Gastroesophageal sphincter (tissue), 4 donors: ENCODE measurements around the gene C14orf180. TPM values are rescaled to one million over a fixed set of nuclear protein-coding genes. Genes with fewer than 3 reads are reported as not detected.

ENCODE experiments used
- ATAC-seq: fragments of 150-250 bp; one replicate; pipeline ENCODE4 v1.9.1; 2016; ENCODE audit warnings: mild to moderate bottlenecking, moderate library complexity
- H3K27ac ChIP-seq, 4 donors: fragments of 200-600 bp; sonication (generic) in 3 of 4; 1 replicate in 3 of 4; 2 replicates in 1 of 4; pipeline ENCODE4 v1.5.1; 2016 to 2019
- H3K27me3 ChIP-seq: fragments of 200-600 bp; sonication (generic); one replicate; pipeline ENCODE4 v1.5.1; 2019
- H3K36me3 ChIP-seq, 2 donors: fragments of 200-600 bp; sonication (generic); one replicate each; pipeline ENCODE4 v1.5.1; 2019; ENCODE audit warnings: control low read depth in 1 of 2
- H3K4me1 ChIP-seq, 3 donors: fragments of 200-600 bp; sonication (generic); 1 replicate in 2 of 3; 2 replicates in 1 of 3; pipeline ENCODE4 v1.5.1; 2016 to 2019; ENCODE audit warnings: control low read depth in 2 of 3
- H3K4me3 ChIP-seq, 2 donors: fragments of 200-600 bp; sonication (generic); one replicate each; pipeline ENCODE4 v1.5.1; 2019; ENCODE audit warnings: mild to moderate bottlenecking in 1 of 2, moderate library complexity in 1 of 2
- H3K9me3 ChIP-seq, 3 donors: fragments of 200-600 bp; sonication (generic); one replicate each; pipeline ENCODE4 v1.5.1; 2017 to 2019; ENCODE audit warnings: control low read depth in 2 of 3
- EP300 ChIP-seq: sonication (generic); formaldehyde crosslinking; IDR thresholded peaks from one replicate; pipeline ENCODE4 v1.6.1; 2017; ENCODE audit warnings: antibody characterized with exemption, mild to moderate bottlenecking
- POLR2A ChIP-seq, 2 donors: fragments of 450-650 bp; IDR thresholded peaks; one replicate each; pipeline ENCODE4 v1.6.1; 2017; ENCODE audit warnings: antibody characterized with exemption in 2 of 2, mild to moderate bottlenecking in 2 of 2, moderate library complexity in 1 of 2
- POLR2AphosphoS5 ChIP-seq: sonication (generic); formaldehyde crosslinking; IDR thresholded peaks from one replicate; pipeline ENCODE4 v1.6.1; 2017; ENCODE audit warnings: antibody characterized with exemption
- WGBS, 2 donors: methylation state at CpG; one replicate each; pipeline ENCODE4 v1.1.5; 2018; ENCODE audit warnings: low coverage in 1 of 2; 5-methylcytosine and 5-hydroxymethylcytosine counted together
- total RNA-seq, 4 donors: library from RNA; depleted of rRNA; stranded (reverse); fragments of >200 nt; gene quantifications; one replicate each; pipeline ENCODE4 v1.1.0, GENCODE V29; 2016
- TF ChIP-seq, protein P1 (sequence below), 4 experiments: fragments of 200-600 bp in 2 of 4; fragments of 450-650 bp in 2 of 4; sonication (generic) in 1 of 4; IDR thresholded peaks; one replicate each; pipeline ENCODE4 v1.5.1; 2017 to 2019; ENCODE audit warnings: antibody characterized with exemption in 4 of 4, mild to moderate bottlenecking in 2 of 4, moderate library complexity in 2 of 4

The C14orf180 gene
- total RNA-seq, 4 donors from 2014 or later, result 0.54 to 0.78 TPM; not detected in 2

GRCh38 chr14:104598039-104598909 is 18.7 kb downstream of the C14orf180 start:
- WGBS, 2 donors, result 42 to 51% methylated on average over 4 of the region's 28 CpGs
- H3K4me1 ChIP-seq, result no peaks in the 10 kb centered on the region
- no peak overlapping the region for H3K27ac ChIP-seq
- no peaks in the 10 kb centered on the region for H3K9me3 ChIP-seq
- TF ChIP-seq, protein P1, sequence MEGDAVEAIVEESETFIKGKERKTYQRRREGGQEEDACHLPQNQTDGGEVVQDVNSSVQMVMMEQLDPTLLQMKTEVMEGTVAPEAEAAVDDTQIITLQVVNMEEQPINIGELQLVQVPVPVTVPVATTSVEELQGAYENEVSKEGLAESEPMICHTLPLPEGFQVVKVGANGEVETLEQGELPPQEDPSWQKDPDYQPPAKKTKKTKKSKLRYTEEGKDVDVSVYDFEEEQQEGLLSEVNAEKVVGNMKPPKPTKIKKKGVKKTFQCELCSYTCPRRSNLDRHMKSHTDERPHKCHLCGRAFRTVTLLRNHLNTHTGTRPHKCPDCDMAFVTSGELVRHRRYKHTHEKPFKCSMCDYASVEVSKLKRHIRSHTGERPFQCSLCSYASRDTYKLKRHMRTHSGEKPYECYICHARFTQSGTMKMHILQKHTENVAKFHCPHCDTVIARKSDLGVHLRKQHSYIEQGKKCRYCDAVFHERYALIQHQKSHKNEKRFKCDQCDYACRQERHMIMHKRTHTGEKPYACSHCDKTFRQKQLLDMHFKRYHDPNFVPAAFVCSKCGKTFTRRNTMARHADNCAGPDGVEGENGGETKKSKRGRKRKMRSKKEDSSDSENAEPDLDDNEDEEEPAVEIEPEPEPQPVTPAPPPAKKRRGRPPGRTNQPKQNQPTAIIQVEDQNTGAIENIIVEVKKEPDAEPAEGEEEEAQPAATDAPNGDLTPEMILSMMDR (IDR thresholded peaks at IDR 0.05), result no peak
- TF ChIP-seq POLR2AphosphoS5 (no peak), POLR2A (IDR thresholded peaks at IDR 0.05) (no peak), EP300 (no peak)
- H3K4me3 ChIP-seq, result no peak overlapping the region
- ATAC-seq, result no peak
- peaks cover 99% of the 10 kb centered on the region for H3K27me3 ChIP-seq
- no peaks in the 10 kb centered on the region for H3K36me3 ChIP-seq

DNA sequence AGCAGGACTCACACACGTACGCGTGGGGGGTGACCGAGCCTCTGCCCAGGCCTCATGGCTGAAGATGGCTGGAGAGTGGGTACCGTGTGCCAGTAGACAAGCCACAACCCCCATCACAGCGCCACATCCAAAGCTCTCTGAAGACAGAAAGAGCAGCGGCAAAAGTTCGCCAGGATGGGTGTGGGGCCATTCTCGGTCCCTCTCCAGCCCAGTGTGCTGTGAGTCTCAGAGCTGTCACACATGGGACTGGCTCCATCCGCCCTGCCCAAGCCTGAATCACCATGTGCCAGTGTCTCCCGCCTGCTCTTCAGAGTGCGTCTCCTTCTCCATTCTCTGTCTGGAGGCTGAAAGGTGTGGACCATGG is 19.3 kb downstream of the C14orf180 start:
- peaks cover 99% of the 10 kb centered on the region for H3K27me3 ChIP-seq

DNA sequence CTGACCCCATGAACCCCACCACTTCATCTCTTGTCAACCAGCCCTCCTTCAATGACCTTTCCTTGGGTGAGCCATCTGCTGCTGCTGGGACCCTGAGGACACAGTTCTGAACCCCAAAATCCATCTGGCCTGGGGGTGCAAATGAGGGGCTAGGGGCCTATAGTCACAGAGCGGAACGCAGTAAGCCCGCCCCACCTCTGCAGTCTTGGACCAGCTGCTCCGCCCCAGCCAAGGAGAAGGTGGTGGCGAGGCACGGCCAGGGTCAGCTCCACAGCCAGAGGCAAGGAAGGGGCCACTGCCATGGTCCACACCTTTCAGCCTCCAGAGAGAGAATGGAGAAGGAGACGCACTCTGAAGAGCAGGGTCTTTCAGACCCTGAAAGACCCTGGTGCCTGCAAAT is 19.9 kb downstream of the C14orf180 start:
- H3K4me1 ChIP-seq, result peaks cover 0 to 8% (median 0%) of the 10 kb centered on the region in 3 donors
- no peak overlapping the region for H3K4me3 ChIP-seq
- no peak for ATAC-seq
- H3K36me3 ChIP-seq, result no peaks in the 10 kb centered on the region
- no peaks in the 10 kb centered on the region for H3K9me3 ChIP-seq
- no peak overlapping the region for H3K27ac ChIP-seq
- WGBS, 2 donors, result 92% methylated on average over 7 of the region's 7 CpGs; no CpG with 5 or more reads in 1 of the 2 donors
- peaks cover 100% of the 10 kb centered on the region for H3K27me3 ChIP-seq
- TF ChIP-seq, protein P1 (IDR thresholded peaks at IDR 0.05), result no peak
- TF ChIP-seq EP300 (no peak), POLR2A (IDR thresholded peaks at IDR 0.05) (no peak), POLR2AphosphoS5 (no peak)

More for the DNA sequence above, 19.3 kb downstream of the C14orf180 start:
- Histone ChIP-seq H3K27ac (no peak overlapping the region), H3K9me3 (no peaks in the 10 kb centered on the region), H3K4me3 (no peak overlapping the region), H3K4me1 (peaks cover 0 to 2% (median 0%) of the 10 kb centered on the region in 3 donors), H3K36me3 (no peaks in the 10 kb centered on the region)
- no peak for ATAC-seq
- WGBS, 2 donors, result 90% methylated on average over 2 of the region's 12 CpGs; no CpG with 5 or more reads in 1 of the 2 donors
- TF ChIP-seq POLR2A (IDR thresholded peaks at IDR 0.05), result no peak
- no peak for TF ChIP-seq POLR2AphosphoS5
- TF ChIP-seq EP300, result no peak
- TF ChIP-seq, protein P1 (IDR thresholded peaks at IDR 0.05), result no peak

- peaks cover 0 to 14% (median 0%) of the 10 kb centered on the region in 3 donors for H3K4me1 ChIP-seq
- H3K4me3 ChIP-seq, result no peak overlapping the region
- no peak for ATAC-seq
- TF ChIP-seq, protein P1 (IDR thresholded peaks at IDR 0.05), result no peak
- TF ChIP-seq POLR2AphosphoS5 (no peak), EP300 (no peak), POLR2A (IDR thresholded peaks at IDR 0.05) (no peak)
- 14 to 29% methylated on average over 2 to 6 of the region's 14 CpGs for WGBS, 2 donors
- no peaks in the 10 kb centered on the region for H3K36me3 ChIP-seq
- H3K9me3 ChIP-seq, result no peaks in the 10 kb centered on the region
- peaks cover 100% of the 10 kb centered on the region for H3K27me3 ChIP-seq
- no peak overlapping the region for H3K27ac ChIP-seq
Measured at GRCh38 chr14:104600141-104600643, 20.6 kb downstream of the C14orf180 start.
